Activated naive CD8-positive, alpha-beta T cell treated with anti-CD3 and anti-CD28 coated beads for 36 hours (primary cell): ENCODE results near the gene TNP2. TPM values are rescaled to one million over a fixed set of nuclear protein-coding genes. Genes with fewer than 3 reads are reported as not detected.
A peak's percentile ranks its signal among the peaks of the same experiment; 100 is the strongest.

Experiments used
- DNase-seq: peaks from one replicate; pipeline ENCODE4 v3.0.0; 2021
- H3K27ac Mint-ChIP-seq: one replicate; pipeline ENCODE4 v1.8.0; 2022; ENCODE audit warnings: mild to moderate bottlenecking, moderate library complexity, mixed read lengths
- H3K27me3 Mint-ChIP-seq: one replicate; pipeline ENCODE4 v1.8.0; 2022; ENCODE audit warnings: mild to moderate bottlenecking, mixed read lengths
- H3K36me3 Mint-ChIP-seq: one replicate; pipeline ENCODE4 v1.8.0; 2021; ENCODE audit warnings: mild to moderate bottlenecking, mixed read lengths
- H3K4me1 Mint-ChIP-seq: one replicate; pipeline ENCODE4 v1.8.0; 2021; ENCODE audit warnings: mixed read lengths
- H3K4me3 Mint-ChIP-seq: one replicate; pipeline ENCODE4 v1.8.0; 2022; ENCODE audit warnings: mild to moderate bottlenecking, moderate library complexity, mixed read lengths
- H3K9me3 Mint-ChIP-seq: one replicate; pipeline ENCODE4 v1.8.0; 2022; ENCODE audit warnings: mixed read lengths
- total RNA-seq, 2 experiments: library from RNA; stranded (reverse); gene quantifications; one replicate each; pipeline ENCODE4 v1.2.3, GENCODE V29; 2021

TNP2 gene
- total RNA-seq, 2 experiments from 2014 or later: not detected

DNA sequence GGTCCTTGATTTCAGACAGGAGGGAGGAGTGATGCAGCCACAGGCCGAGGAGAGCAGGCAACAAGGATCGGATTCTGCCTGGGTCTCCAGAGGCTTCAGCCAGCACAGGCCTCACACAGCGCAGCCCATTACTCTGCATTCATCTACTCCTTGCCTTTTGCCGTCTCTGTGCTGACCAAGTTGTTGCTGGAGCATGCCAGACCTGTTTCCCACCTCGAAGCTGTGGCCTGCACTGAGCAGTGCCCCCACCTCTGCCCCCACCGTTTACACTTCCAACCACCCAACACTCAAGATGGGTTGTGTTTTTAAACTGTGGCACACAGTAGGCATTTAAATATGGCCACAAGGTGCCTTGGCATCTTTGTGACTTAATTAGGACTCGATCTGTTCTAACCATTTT lies 5.8 kb upstream of the TNP2 start:
- Mint-ChIP-seq H3K27ac (no peak overlapping the region), H3K9me3 (no peaks in the 10 kb centered on the region), H3K27me3 (no peaks in the 10 kb centered on the region), H3K4me3 (no peak overlapping the region), H3K4me1 (peaks cover 3% of the 10 kb centered on the region), H3K36me3 (no peaks in the 10 kb centered on the region)
- DNase-seq: no peak

DNA sequence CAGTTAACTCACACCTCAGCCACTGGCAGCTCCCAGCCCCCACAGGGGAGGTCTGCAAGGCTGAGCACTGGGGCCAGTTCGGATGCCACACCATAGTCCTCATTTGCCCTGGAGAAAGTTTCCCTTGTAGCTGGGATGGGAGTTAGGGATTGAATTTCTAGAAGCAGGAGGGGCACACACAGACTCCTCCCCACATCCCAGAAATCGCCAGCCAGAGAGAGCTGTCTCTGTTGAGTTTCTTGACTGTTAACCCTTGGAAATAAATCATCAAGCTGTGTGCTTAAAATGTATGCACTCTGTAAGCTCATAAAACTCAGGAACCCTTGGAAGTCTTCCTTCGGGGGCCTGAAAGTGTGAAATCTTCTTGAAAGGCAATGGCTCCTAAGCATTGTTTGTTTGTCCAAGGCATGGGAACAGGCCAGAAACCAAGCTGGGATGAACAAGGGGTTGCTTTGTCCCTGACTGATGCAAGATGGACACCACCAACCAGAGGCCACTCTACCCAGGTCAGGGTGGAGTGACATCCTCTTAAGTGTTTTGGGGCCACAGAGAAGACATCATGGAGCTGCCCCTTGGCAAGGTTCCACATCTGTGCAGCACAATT lies 4.7 kb upstream of the TNP2 start:
- Mint-ChIP-seq H3K36me3 (no peaks in the 10 kb centered on the region), H3K4me1 (no peaks in the 10 kb centered on the region), H3K27me3 (no peaks in the 10 kb centered on the region), H3K4me3 (no peak overlapping the region), H3K27ac (no peak overlapping the region), H3K9me3 (no peaks in the 10 kb centered on the region)
- no peak for DNase-seq

- Mint-ChIP-seq H3K27ac (no peak within 1 kb of the TSS), H3K4me3 (no peak within 1 kb of the TSS), H3K9me3 (no peaks in the 10 kb centered on the region), H3K27me3 (no peaks in the 10 kb centered on the region), H3K4me1 (no peaks in the 10 kb centered on the region), H3K36me3 (no peaks in the 10 kb centered on the region)
- DNase-seq: no peak
Measured at GRCh38 chr16:11272921-11273720, 4.0 kb upstream of the TNP2 start, which contains the start of gene PRM3. PRM3 (minus strand) TSS chr16:11273629; CDS start chr16:11273595, 34 bp downstream.

- Mint-ChIP-seq H3K4me1 (no peaks in the 10 kb centered on the region), H3K36me3 (no peaks in the 10 kb centered on the region), H3K27me3 (no peaks in the 10 kb centered on the region), H3K9me3 (no peaks in the 10 kb centered on the region), H3K4me3 (no peak overlapping the region), H3K27ac (no peak overlapping the region)
- DNase-seq: no peak
Measured at GRCh38 chr16:11272484-11272883, 3.4 kb upstream of the TNP2 start.

- no peaks in the 10 kb centered on the region for H3K36me3 Mint-ChIP-seq
- no peaks in the 10 kb centered on the region for H3K27me3 Mint-ChIP-seq
- H3K4me1 Mint-ChIP-seq: no peaks in the 10 kb centered on the region
- no peak overlapping the region for H3K4me3 Mint-ChIP-seq
- H3K9me3 Mint-ChIP-seq: no peaks in the 10 kb centered on the region
- DNase-seq: no peak
- H3K27ac Mint-ChIP-seq: no peak overlapping the region
Measured at GRCh38 chr16:11271610-11272009, 2.5 kb upstream of the TNP2 start.

DNA sequence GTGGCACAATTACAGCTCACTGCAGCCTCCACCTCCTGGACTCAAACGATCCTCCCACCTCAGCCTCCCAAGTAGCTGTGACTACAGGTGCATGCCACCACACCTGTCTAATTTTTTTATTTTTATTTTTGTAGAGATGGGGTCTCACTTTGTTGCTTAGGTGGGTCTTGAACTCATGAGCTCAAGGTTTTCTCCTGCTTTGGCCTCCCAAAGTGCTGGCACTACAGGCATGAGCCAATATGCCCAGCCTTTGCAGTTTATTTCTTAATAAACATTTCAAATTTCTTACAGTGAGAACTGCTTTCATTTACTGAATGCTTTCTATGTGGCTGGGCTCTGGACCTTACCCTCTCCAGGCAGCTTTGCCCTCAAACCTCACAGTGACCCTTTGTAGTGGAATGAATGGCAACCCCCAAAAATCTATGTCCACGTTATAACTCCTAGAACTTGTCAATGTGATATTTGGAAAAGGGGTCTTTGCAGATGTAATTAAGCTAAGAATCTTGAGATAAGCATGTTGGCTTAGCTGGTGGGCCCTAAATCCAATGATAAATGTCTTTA lies 1.6 kb upstream of the TNP2 start:
- Mint-ChIP-seq H3K9me3 (no peaks in the 10 kb centered on the region), H3K27ac (no peak overlapping the region), H3K4me3 (no peak overlapping the region), H3K4me1 (no peaks in the 10 kb centered on the region), H3K27me3 (no peaks in the 10 kb centered on the region), H3K36me3 (no peaks in the 10 kb centered on the region)
- DNase-seq: no peak

DNA sequence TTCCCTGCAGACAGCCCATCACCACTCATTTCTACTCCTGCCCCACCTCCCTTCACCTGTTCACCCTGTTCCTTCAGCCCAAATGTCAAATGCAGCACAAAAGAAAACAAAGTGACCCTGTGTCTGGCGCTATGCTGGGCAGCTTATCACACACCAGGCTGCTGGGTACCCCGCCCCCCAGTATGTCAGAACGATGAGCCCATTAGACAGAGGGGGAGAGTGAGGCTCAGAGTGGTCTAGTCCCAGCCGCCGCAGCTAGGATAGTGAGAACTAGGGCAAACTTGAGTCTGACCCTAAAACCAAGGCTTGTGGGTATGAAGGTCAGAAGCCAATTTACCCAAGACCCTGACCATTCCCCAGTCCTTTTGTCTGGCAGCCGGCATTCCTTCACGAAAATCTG lies 4.0 kb downstream of the TNP2 start:
- no peaks in the 10 kb centered on the region for H3K27me3 Mint-ChIP-seq
- DNase-seq: no peak
- no peak overlapping the region for H3K4me3 Mint-ChIP-seq
- no peaks in the 10 kb centered on the region for H3K36me3 Mint-ChIP-seq
- no peak overlapping the region for H3K27ac Mint-ChIP-seq
- no peaks in the 10 kb centered on the region for H3K9me3 Mint-ChIP-seq
- H3K4me1 Mint-ChIP-seq: peaks cover 25% of the 10 kb centered on the region

DNA sequence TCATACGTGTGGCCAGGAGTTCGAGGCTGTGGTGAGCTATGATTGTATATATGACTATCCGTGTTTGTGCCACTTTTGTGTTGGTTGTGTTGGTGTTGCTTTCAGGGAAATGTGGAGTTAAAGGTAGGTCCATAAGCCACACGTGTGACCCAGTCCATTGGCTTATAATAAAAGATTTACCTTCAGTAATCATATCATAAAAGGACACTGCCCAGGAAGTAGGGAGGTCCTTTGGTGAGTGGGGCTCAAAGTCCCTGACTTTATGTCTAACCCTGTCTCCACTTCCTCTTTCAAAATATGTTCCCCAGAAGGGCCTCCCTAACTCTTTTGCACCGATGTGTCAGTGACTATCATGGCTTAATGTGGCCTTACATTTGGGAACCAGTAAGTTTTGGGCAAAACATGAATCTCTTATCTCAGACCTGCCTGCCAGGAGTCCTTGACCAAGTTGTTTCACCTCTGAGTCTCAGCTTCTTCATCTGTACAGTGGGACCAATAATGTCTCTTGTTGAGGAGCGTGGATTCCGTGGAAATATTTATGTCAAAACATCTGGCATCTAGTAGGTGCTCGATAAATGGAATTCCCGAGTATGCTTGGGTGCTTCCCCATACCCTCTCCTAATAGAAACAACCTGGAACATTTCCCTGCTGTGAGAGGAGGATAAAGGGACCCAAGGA lies 4.8 kb downstream of the TNP2 start:
- H3K36me3 Mint-ChIP-seq: no peaks in the 10 kb centered on the region
- peak overlapping the region; percentile 81 for H3K27ac Mint-ChIP-seq
- DNase-seq: no peak
- no peaks in the 10 kb centered on the region for H3K9me3 Mint-ChIP-seq
- peaks cover 28% of the 10 kb centered on the region for H3K4me1 Mint-ChIP-seq
- H3K27me3 Mint-ChIP-seq: no peaks in the 10 kb centered on the region
- peak overlapping the region; percentile 45 for H3K4me3 Mint-ChIP-seq

- Mint-ChIP-seq H3K4me3 (peak overlapping the region; percentile 45), H3K36me3 (no peaks in the 10 kb centered on the region), H3K27ac (peak overlapping the region; percentile 81), H3K9me3 (no peaks in the 10 kb centered on the region), H3K27me3 (no peaks in the 10 kb centered on the region), H3K4me1 (peaks cover 34% of the 10 kb centered on the region)
- peak; percentile 68 for DNase-seq
Measured at GRCh38 chr16:11263737-11264136, 5.4 kb downstream of the TNP2 start.

DNA sequence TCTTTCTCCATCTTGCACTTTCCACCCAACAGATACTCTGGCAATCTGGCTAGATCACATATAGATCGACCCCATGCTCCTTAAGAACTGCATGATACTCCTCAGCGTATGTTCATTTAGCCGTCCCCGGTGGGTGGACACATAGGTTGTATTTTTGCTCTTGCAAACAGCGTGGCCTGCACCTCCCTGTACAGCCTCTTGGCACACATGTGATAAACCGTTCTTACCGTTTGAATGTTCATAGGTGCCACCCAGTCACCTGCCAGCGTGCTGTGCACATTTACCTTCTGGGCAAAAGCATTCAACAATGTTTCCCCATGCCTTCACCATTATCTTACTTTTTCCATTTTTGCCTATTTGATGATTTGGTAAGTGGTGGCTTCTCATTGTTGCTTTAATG lies 6.2 kb downstream of the TNP2 start:
- Mint-ChIP-seq H3K9me3 (no peaks in the 10 kb centered on the region), H3K27me3 (no peaks in the 10 kb centered on the region), H3K27ac (peak overlapping the region; percentile 81), H3K36me3 (no peaks in the 10 kb centered on the region), H3K4me3 (no peak overlapping the region), H3K4me1 (peaks cover 41% of the 10 kb centered on the region)
- no peak for DNase-seq

GRCh38 chr16:11260596-11260966 lies 8.5 kb downstream of the TNP2 start:
- no peak for DNase-seq
- H3K9me3 Mint-ChIP-seq: no peaks in the 10 kb centered on the region
- H3K27me3 Mint-ChIP-seq: no peaks in the 10 kb centered on the region
- no peak overlapping the region for H3K27ac Mint-ChIP-seq
- peaks cover 52% of the 10 kb centered on the region for H3K4me1 Mint-ChIP-seq
- no peaks in the 10 kb centered on the region for H3K36me3 Mint-ChIP-seq
- H3K4me3 Mint-ChIP-seq: no peak overlapping the region

DNA sequence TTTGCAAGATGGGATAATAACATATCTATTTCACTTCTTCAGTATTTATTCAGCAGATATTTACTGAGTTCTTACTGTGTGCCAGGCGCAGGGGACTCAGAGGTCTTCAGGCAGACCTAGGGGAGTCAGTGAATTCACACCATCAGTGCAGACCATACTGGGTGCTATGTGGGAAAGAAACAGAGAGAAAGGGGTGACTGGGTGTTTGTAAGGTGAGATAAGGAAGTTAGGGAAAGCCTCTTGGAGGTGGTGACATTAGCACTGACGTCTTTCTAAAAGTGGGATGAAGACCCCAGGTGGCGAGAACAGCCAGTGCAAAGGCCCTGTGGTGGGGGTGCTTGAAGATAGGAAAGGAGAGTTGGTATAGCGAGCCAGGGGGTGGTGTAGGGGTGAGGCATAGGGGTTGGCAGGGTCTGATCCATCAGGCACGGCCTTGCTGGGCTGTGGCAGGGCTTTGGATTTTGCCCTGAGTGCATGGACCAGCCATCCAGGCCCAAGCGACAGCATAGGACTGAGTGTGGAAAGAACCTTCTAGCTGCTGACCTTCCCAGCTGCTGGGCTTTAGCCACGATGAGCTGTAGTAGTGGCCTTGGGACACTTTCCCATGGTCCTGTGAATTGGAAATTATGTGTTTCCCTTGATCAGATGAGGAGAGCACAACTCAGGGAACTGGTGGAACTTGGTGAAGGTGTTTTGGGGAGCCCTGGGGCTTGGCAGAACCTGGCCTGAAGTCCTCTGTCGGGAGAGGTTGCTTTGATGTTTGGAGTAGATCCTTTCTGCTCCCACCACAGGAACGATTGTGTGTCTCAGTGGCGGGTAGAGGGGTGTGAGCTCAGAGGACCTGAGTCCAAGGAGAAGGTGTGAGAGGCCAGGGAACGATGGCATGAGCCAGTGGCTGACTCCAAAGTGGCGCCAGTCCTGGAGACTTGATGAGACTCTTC lies 9.2 kb downstream of the TNP2 start:
- Mint-ChIP-seq H3K36me3 (peaks cover 2% of the 10 kb centered on the region), H3K9me3 (no peaks in the 10 kb centered on the region), H3K4me1 (peaks cover 51% of the 10 kb centered on the region), H3K4me3 (no peak overlapping the region), H3K27ac (no peak overlapping the region), H3K27me3 (no peaks in the 10 kb centered on the region)
- no peak for DNase-seq

- no peaks in the 10 kb centered on the region for H3K9me3 Mint-ChIP-seq
- peak overlapping the region; percentile 71 for H3K27ac Mint-ChIP-seq
- peaks cover 9% of the 10 kb centered on the region for H3K36me3 Mint-ChIP-seq
- no peak overlapping the region for H3K4me3 Mint-ChIP-seq
- H3K4me1 Mint-ChIP-seq: peaks cover 40% of the 10 kb centered on the region
- H3K27me3 Mint-ChIP-seq: no peaks in the 10 kb centered on the region
- peak; percentile 62 for DNase-seq
Measured at GRCh38 chr16:11258553-11259492, 10.3 kb downstream of the TNP2 start.
